ENCODE measurements around the gene SLC31A1.
A peak's percentile ranks its signal among the peaks of the same experiment; 100 is the strongest.

The SLC31A1 gene

GRCh38 chr9:113221003-113221799, at the start of gene SLC31A1, which contains the start of gene FKBP15:
SLC31A1 (plus strand) TSS chr9:113221544; CDS start chr9:113256149, 34,605 bp downstream.
FKBP15 (minus strand) TSS chr9:113221277; CDS start chr9:113221243, 34 bp downstream.
- H3K4me3 ChIP-seq = peak within 1 kb of the TSS; percentile 70 to 86 (median 81)
- H3K27ac ChIP-seq = peak within 1 kb of the TSS; percentile 64 to 96 (median 92)

DNA sequence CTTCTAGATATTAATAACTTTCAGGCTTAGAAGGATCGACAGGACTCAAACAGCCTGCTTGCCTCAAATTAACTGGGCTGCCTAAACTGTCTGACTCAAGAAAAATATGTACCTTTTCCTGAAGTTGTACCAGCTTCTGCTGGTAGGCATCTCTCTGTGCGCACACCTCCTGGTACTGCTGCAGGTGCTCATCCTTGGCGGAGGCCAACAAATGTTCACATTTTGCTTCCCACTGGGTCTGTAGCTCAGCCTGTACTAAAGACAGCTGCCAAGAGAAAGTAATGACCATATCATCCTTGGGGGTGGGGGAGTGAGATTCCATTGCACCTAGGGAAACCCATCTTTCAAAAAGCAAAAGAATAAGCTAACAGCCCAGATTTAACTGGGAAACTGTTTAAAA, 48.0 kb upstream of the SLC31A1 start:
- no peak overlapping the region for H3K4me3 ChIP-seq
- no peak overlapping the region for H3K27ac ChIP-seq

DNA sequence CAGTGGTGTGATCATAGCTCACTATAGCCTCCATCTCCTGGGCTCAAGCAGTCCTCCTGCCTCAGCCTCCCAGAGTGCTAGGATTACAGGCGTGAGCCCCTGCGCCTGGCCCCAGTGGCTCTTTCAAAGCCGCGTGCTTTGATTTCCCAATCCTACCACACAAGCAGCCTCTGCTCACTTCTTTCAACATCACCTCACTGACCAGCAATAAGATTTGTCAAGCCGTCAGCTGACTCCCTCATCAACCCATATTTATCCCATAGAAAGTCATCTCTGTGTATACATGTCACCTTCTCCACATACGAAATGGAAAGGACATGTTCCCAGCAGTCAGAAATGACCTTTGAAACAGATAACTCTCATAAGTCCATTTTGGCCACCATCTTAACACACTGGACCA, 44.5 kb upstream of the SLC31A1 start:
- no peak overlapping the region for H3K27ac ChIP-seq
- no peak overlapping the region for H3K4me3 ChIP-seq

GRCh38 chr9:113177251-113177650, 44.1 kb upstream of the SLC31A1 start:
- Histone ChIP-seq H3K27ac (no peak overlapping the region), H3K4me3 (no peak overlapping the region)

GRCh38 chr9:113178087-113178486, 43.3 kb upstream of the SLC31A1 start:
- Histone ChIP-seq H3K27ac (no peak overlapping the region), H3K4me3 (no peak overlapping the region)

- H3K4me3 ChIP-seq = no peak overlapping the region
- no peak overlapping the region for H3K27ac ChIP-seq
Observed at GRCh38 chr9:113179839-113180238, 41.5 kb upstream of the SLC31A1 start.

GRCh38 chr9:113181165-113181564, 40.2 kb upstream of the SLC31A1 start:
- no peak overlapping the region for H3K4me3 ChIP-seq
- H3K27ac ChIP-seq = no peak overlapping the region

GRCh38 chr9:113183956-113184488, 37.3 kb upstream of the SLC31A1 start:
- Histone ChIP-seq H3K27ac (peak overlapping the region in 1 of 21 experiments; percentile 83), H3K4me3 (no peak overlapping the region)

- H3K4me3 ChIP-seq = no peak overlapping the region
- H3K27ac ChIP-seq = peak overlapping the region in 6 of 21 experiments; percentile 16 to 83 (median 40)
Observed at GRCh38 chr9:113184539-113184938, 36.8 kb upstream of the SLC31A1 start.

DNA sequence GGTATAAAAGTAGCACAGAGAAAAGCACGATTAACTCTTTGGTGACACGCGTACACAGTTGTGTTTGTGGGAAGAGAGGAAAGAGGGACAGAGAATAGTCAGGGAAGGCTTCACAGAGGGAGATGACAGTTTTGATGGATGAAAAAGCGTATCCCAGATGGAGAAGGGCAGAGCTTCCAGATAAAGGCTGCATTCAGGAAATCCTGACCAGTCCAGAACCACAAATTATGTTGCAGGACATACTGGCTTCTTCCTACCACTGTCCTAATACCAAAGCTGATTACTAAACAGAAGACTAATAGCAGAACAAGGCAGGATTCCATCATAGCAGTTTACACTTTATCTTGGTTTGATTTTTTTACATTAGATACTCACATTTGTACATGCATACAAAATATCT, 36.1 kb upstream of the SLC31A1 start:
- peak overlapping the region in 5 of 21 experiments; percentile 16 to 83 (median 44) for H3K27ac ChIP-seq
- H3K4me3 ChIP-seq = no peak overlapping the region

DNA sequence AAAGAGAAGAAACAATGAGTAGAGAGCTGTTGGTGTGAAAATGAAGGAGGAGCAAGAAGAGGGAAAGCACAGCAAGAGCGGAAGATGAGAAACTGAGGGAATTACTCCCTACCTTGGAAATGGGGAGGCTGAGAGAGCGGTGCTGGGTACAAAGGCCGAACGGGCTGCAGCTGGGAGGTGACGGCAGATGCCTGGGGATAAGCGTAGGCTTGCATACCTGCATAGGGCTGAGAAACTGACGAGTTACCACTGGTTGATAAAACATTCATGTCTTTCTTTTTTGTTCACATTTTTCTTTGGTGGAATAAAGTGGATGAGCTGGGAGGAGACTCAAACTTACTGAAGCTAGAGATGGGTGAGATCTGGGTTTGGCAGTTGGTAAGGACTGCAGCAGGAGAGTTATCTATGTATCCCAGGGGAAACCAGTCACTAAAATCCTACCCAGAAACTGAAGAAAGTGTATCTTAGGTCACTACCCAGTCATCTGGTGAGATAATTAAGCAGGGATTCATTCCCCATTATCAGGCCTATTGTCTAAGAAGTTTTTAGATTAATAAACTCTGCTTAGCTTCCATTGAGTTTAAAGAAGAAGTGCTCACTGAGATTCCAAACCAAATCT, 35.1 kb upstream of the SLC31A1 start:
- Histone ChIP-seq H3K27ac (peak overlapping the region in 9 of 21 experiments; percentile 16 to 84 (median 74)), H3K4me3 (no peak overlapping the region)

GRCh38 chr9:113187929-113188595, 33.3 kb upstream of the SLC31A1 start:
- Histone ChIP-seq H3K4me3 (peak overlapping the region in 1 of 7 experiments; percentile 3), H3K27ac (peak overlapping the region in 18 of 21 experiments; percentile 12 to 84 (median 70))

GRCh38 chr9:113192455-113192854, 28.9 kb upstream of the SLC31A1 start:
- no peak overlapping the region for H3K27ac ChIP-seq
- no peak overlapping the region for H3K4me3 ChIP-seq

- Histone ChIP-seq H3K27ac (no peak overlapping the region), H3K4me3 (no peak overlapping the region)
Observed at GRCh38 chr9:113199683-113200329, 21.5 kb upstream of the SLC31A1 start.

DNA sequence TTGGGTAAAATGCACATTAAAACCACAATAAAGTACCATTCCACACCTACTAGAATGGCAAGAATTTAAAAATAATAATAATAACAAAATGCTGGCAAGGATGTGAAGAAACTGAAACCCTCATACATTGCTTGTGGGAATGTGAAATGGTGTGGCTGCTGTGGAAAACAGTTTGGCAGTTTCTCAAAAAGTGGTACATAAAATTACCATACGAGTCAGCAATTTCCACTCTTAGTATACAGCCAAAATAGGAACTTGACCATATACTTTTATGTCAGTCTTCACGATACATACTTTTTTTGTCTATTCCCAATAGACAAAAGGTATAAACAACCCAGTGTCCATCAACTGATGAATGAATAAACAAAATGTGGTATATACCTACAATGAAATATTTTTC, 15.9 kb upstream of the SLC31A1 start:
- no peak overlapping the region for H3K27ac ChIP-seq
- no peak overlapping the region for H3K4me3 ChIP-seq

GRCh38 chr9:113205861-113206260, 15.5 kb upstream of the SLC31A1 start:
- no peak overlapping the region for H3K27ac ChIP-seq

GRCh38 chr9:113210815-113211214, 10.5 kb upstream of the SLC31A1 start:
- no peak overlapping the region for H3K4me3 ChIP-seq
- peak overlapping the region in 4 of 21 experiments; percentile 11 to 67 (median 54) for H3K27ac ChIP-seq

More at GRCh38 chr9:113205861-113206260, 15.5 kb upstream of the SLC31A1 start:
- no peak overlapping the region for H3K4me3 ChIP-seq

DNA sequence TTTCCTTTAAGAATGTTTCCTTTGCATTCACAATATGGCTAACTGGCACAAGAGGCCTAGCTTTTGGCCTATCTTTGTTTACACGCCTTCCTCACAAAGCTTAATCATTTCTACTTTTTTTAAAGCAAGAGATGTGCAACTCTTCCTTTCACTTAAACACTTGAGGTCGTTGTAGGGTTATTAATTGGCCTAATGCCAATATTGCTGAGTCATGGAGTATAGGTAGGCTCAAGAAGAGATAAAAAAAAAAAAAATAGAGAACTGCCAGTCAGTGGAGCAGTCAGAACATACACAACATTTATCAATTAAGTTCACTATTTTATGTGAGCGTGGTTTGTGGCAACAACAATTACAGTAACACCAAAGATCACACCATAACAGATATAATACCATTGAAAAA, 6.2 kb upstream of the SLC31A1 start:
- no peak overlapping the region for H3K4me3 ChIP-seq
- no peak overlapping the region for H3K27ac ChIP-seq

GRCh38 chr9:113216406-113216805, 4.9 kb upstream of the SLC31A1 start:
- Histone ChIP-seq H3K27ac (no peak overlapping the region), H3K4me3 (no peak overlapping the region)
